A673 (cell line): ENCODE data around the gene RERE. TPM values are rescaled to one million over a fixed set of nuclear protein-coding genes. Genes with fewer than 3 reads are reported as not detected.

Experiments
- BruUV-seq: library from RNA; stranded (reverse); fragments of 400-500 nt; replicated peaks from 2 replicates; lab custom pipeline; 2021; lab: Mats Ljungman, UMichigan
- CTCF ChIA-PET: fragments of 300-600 bp; sonication (Branson Sonifier 250); formaldehyde crosslinking; loops from one replicate; lab custom pipeline; 2022; ENCODE audit warnings: antibody characterized with exemption; lab: Charles Lee
- POLR2A ChIA-PET: fragments of 300-600 bp; sonication (Branson Sonifier 250); formaldehyde crosslinking; loops from one replicate; lab custom pipeline; 2022; ENCODE audit warnings: antibody characterized with exemption; ENCODE audit not compliant: low non-redundant PET; lab: Charles Lee
- DNase-seq: peaks from one replicate; pipeline ENCODE4 v3.0.0-alpha.2; 2015; ENCODE audit warnings: low spot score
- H3K27ac ChIP-seq: fragments of 200-600 bp; sonication (generic); 2 replicates; pipeline ENCODE4 v1.5.1; 2016; ENCODE audit warnings: mixed run types, low read depth, mild to moderate bottlenecking, mixed read lengths, antibody characterized with exemption, low read length; ENCODE audit not compliant: poor library complexity, severe bottlenecking
- H3K27me3 ChIP-seq: fragments of 200-600 bp; sonication (generic); replicated peaks from 2 replicates; pipeline ENCODE4 v1.6.1; 2017; ENCODE audit warnings: mixed run types, low read depth, mild to moderate bottlenecking, mixed read lengths, antibody characterized with exemption, low read length; ENCODE audit not compliant: insufficient read depth, poor library complexity
- H3K36me3 ChIP-seq: fragments of 200-600 bp; sonication (generic); 2 replicates; pipeline ENCODE4 v1.6.1; 2016; ENCODE audit warnings: mixed run types, mild to moderate bottlenecking, mixed read lengths, antibody characterized with exemption, low read length; ENCODE audit not compliant: insufficient read depth, poor library complexity, severe bottlenecking
- H3K4me1 ChIP-seq: fragments of 200-600 bp; sonication (generic); 2 replicates; pipeline ENCODE4 v1.6.1; 2017; ENCODE audit warnings: mixed run types, mild to moderate bottlenecking, mixed read lengths, antibody characterized with exemption, low read length; ENCODE audit not compliant: insufficient read depth, poor library complexity, severe bottlenecking
- H3K4me3 ChIP-seq: fragments of 200-600 bp; sonication (generic); 2 replicates; pipeline ENCODE4 v1.5.1; 2016; ENCODE audit warnings: low read depth, mixed run types, mild to moderate bottlenecking, mixed read lengths, low read length; ENCODE audit not compliant: poor library complexity, severe bottlenecking
- H3K9me3 ChIP-seq: fragments of 200-600 bp; sonication (generic); 2 replicates; pipeline ENCODE4 v1.6.1; 2016; ENCODE audit warnings: mixed run types, low read depth, mild to moderate bottlenecking, mixed read lengths, antibody characterized with exemption, low read length; ENCODE audit not compliant: poor library complexity, severe bottlenecking
- EZH2 ChIP-seq: fragments of 200-600 bp; sonication (generic); IDR thresholded peaks from 2 replicates; pipeline ENCODE4 v1.6.1; 2017; ENCODE audit warnings: borderline replicate concordance, low read depth, mild to moderate bottlenecking, mixed read lengths, antibody characterized with exemption, low read length; ENCODE audit not compliant: poor library complexity, severe bottlenecking
- intact Hi-C: fragments of 100-400 bp; cut with micrococcal nuclease; formaldehyde crosslinking; loops from one replicate; pipeline ENCODE4 v1.10.0; 2022; ENCODE audit not compliant: unreplicated experiment
- total RNA-seq: library from RNA; stranded (reverse); gene quantifications from 2 replicates; pipeline ENCODE4 v1.2.3, GENCODE V29; 2021
- TF ChIP-seq, protein P1 (sequence below): fragments of 300-800, 200-600 bp; sonication (generic); conservative IDR thresholded peaks from 2 replicates; pipeline ENCODE4 v1.5.1; 2017; ENCODE audit warnings: low read depth, mild to moderate bottlenecking, antibody characterized with exemption, low read length, moderate library complexity, mixed read lengths

Gene RERE
- total RNA-seq, 1 experiment from 2014 or later, result 188 TPM

DNA sequence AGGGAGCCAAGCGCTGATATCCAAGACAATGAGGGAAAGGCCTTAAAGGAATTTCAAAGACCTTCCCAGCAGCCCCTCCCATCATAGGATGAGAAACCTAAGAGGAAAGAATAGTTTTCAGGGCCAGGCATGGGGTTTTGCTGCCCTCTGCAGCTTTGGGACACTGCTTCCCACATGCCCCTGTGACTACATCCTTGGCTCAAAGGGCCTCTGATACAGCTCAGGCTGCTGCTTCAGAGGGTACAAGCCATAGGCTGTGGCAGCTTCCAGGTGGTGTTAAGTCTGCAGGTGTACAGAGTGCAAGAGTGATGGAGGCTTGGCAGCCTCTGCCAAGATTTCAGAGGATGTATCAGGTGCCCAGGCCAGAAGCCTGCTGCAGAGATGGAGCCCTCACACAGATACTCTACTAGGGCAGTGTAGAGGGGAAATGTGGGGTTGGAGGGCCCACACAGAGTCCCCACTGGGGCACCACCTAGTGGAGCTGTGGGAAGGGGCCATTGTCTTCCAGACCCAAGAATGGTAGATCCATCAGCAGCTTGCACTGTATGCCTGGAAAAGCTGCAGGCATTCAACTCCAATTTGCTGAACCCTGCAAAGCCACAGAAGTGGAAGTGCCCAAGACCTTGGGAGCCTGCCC is 373.8 kb downstream of the RERE start:
- ChIA-PET POLR2A (no interaction called here), CTCF (interaction anchor here (0.7 kb wide), 1 partner anchor 127 kb away, joined by 3 read pairs; no protein-coding TSS in a partner anchor)
- no peaks in the 10 kb centered on the region for H3K9me3 ChIP-seq
- H3K36me3 ChIP-seq, result peaks cover 7% of the 10 kb centered on the region
- intact Hi-C loops, result no loop called here
- no peak overlapping the region for H3K4me3 ChIP-seq
- no TSS peak for BruUV-seq
- H3K27ac ChIP-seq, result no peak overlapping the region
- no peak for TF ChIP-seq EZH2
- TF ChIP-seq, protein P1, sequence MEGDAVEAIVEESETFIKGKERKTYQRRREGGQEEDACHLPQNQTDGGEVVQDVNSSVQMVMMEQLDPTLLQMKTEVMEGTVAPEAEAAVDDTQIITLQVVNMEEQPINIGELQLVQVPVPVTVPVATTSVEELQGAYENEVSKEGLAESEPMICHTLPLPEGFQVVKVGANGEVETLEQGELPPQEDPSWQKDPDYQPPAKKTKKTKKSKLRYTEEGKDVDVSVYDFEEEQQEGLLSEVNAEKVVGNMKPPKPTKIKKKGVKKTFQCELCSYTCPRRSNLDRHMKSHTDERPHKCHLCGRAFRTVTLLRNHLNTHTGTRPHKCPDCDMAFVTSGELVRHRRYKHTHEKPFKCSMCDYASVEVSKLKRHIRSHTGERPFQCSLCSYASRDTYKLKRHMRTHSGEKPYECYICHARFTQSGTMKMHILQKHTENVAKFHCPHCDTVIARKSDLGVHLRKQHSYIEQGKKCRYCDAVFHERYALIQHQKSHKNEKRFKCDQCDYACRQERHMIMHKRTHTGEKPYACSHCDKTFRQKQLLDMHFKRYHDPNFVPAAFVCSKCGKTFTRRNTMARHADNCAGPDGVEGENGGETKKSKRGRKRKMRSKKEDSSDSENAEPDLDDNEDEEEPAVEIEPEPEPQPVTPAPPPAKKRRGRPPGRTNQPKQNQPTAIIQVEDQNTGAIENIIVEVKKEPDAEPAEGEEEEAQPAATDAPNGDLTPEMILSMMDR, result no peak; the same call in 1 of the 2 replicates
- H3K4me1 ChIP-seq, result peaks cover 16% of the 10 kb centered on the region
- H3K27me3 ChIP-seq, result no peaks in the 10 kb centered on the region
- DNase-seq, result peak; percentile 48

DNA sequence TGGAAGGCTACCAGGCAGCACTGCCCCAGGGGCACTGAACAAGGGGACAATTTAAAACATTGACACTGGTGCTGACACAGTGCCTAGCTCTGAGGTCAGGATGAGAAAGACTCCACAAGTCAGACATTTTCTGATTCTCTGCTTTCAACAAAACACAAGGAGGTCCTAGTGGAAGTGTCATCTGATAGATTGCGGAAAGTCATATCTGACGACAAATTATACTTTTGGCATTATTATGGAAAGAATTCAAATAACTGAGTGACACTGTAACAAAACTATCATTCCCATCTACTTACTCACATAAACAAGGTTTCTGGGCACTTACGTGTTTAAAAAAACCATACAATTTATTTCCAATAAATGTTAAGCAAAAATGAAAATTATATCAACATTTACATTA is 376.0 kb downstream of the RERE start:
- Histone ChIP-seq H3K27me3 (no peaks in the 10 kb centered on the region), H3K36me3 (peaks cover 4% of the 10 kb centered on the region), H3K27ac (no peak overlapping the region), H3K4me1 (peaks cover 27% of the 10 kb centered on the region), H3K4me3 (no peak overlapping the region), H3K9me3 (no peaks in the 10 kb centered on the region)
- DNase-seq, result no peak
- no TSS peak for BruUV-seq
- ChIA-PET CTCF (interaction anchor here (0.7 kb wide), 1 partner anchor 363 kb away, joined by 6 read pairs; no protein-coding TSS in a partner anchor), POLR2A (interaction anchor here (0.7 kb wide), 1 partner anchor 17 kb away, joined by 3 read pairs; no protein-coding TSS in a partner anchor)
- intact Hi-C loops, result no loop called here
- no peak for TF ChIP-seq EZH2
- TF ChIP-seq, protein P1, result no peak

DNA sequence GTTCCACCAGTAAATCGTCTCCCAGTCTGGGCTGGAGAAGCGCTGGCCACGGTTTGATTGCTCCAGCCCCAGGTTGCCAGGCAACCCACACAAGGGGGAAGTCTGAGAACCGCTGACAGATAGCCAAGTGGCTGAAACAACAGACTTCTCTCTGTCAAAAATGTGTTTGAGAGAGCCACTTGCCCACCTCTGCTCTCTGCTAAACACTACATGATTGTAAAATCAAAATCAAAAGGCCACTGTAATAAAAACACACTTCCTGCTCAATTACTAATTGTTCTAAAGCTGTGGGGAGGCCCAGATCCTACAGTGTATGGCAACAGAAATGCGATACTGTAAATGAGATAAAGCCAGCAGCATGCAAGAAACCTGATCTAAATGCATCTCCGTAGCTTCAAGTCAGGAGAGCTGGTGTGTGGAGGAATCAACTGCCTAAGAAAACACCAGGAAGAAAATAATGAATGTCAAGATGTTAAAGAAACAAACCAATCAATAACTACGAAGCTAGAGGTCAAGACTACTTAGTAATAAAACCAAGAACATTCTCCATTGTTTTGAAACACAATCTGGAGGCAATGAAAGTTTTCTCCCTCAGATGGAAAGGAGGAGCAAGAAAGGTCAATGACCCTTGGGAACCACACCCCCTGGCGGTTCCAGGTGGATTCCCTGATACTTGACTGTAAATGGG is 378.3 kb downstream of the RERE start:
- Histone ChIP-seq H3K27ac (peak overlapping the region; percentile 32), H3K4me1 (peaks cover 27% of the 10 kb centered on the region), H3K27me3 (no peaks in the 10 kb centered on the region), H3K4me3 (no peak overlapping the region), H3K9me3 (no peaks in the 10 kb centered on the region), H3K36me3 (peaks cover 4% of the 10 kb centered on the region)
- DNase-seq, result peak; percentile 84
- CTCF ChIA-PET, result interaction anchor here (0.7 kb wide), 1 partner anchor 30 kb away, joined by 3 read pairs; no protein-coding TSS in a partner anchor
- no TSS peak for BruUV-seq
- no peak for TF ChIP-seq EZH2
- TF ChIP-seq, protein P1, result no peak
- POLR2A ChIA-PET, result no interaction called here
- intact Hi-C loops, result no loop called here
